GM19351 (cell line): ENCODE measurements around the gene FAM81B.

Experiments used
- ATAC-seq: cut with Tn5 transposase; IDR thresholded peaks from one replicate; pipeline ENCODE4 v1.9.1; 2021; ENCODE audit warnings: mild to moderate bottlenecking, moderate library complexity; ENCODE audit not compliant: unreplicated experiment

FAM81B gene

DNA sequence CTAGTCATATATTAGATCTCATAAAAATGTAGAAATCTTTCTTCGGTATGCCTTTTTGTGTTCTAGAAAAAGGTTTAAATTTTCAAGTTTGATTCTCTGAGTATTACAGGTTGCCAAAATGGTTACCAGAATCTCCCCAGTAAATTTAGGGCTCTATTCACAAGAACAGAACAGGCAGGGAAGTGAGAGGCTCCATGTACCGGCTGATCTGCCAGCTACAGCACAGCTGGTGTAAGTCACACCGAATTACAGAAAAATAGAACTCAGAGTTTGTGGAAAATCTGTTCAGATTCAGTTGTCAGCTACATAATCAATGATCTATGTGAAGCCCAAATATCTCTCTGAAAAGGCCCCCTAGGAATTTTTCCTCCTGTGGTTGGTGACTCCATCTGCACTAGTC, 10.5 kb downstream of the FAM81B start:
- no peak for ATAC-seq

- no peak for ATAC-seq
Observed at GRCh38 chr5:95403996-95404395, 12.8 kb downstream of the FAM81B start.

DNA sequence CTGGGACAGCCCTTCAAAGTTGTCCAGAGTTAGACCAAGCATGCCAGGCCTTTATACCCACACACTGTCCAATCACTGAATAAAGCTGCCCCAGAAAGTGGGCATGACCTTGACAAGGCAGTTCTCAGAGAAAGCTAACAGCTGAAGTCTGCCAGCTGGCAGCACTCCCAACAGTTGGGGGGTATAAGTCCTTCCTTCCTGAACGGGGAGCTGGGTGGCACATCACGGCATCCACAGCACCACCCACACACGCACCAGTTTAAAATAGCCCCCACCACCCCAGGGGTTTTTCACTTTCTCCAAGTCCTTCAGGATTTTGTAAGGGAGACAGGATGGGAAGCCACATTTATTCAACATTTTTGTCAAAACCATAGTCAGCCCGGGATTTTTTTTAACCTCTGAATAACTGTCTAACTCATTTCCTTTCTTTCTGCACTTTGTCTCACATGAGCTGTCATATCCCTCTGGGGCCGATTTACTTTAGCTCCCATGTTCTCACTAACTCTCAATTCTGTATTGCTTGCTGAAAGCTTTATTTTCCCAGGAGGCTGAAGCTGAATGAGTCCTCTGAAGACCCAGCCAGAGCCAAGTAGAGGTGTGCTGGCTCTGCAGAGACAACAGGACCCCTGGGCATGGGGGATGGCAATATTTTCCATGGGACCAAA, 15.4 kb downstream of the FAM81B start:
- no peak for ATAC-seq

DNA sequence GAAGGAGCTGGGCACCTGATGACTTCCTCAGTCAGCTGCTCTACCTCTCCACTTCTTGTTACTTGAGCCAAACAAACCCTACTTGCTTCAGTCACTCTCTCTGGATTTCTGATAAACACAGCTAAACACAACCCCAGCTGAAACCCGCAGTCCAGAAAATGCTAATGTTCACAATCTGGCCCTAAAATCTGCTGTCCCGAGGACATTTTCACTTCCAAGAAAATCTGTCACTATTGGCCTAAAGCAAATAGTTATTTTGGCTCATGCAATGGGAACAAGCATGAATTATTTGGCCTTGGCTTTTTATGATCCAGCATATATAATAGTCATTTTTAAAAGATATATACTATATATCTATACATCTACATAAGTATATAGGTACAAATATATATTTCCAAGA, 19.1 kb downstream of the FAM81B start:
- ATAC-seq: no peak

GRCh38 chr5:95411474-95411873, 20.3 kb downstream of the FAM81B start:
- ATAC-seq: no peak

- ATAC-seq: no peak
Observed at GRCh38 chr5:95414451-95414850, 23.3 kb downstream of the FAM81B start.

- ATAC-seq: no peak
Observed at GRCh38 chr5:95417971-95418370, 26.8 kb downstream of the FAM81B start.

DNA sequence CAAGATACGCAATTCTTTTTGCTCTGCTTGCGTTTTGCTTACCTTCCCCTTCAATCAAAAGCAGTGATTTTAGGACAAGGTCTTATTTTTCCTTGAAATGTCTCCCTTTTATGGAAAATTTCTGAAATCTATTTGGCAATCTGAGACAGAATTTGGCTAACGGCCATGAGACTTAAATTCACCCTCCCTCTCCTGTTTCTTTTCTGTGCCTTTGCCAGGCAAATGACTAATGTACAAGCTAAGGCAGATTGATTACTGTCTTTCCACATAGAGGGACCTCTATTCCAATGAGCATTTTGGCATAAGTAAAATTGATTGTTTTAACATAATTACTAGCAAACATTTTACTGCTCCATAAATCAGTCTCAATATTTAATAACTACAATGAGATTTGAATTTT, 31.7 kb downstream of the FAM81B start:
- no peak for ATAC-seq

- no peak for ATAC-seq
Observed at GRCh38 chr5:95424016-95424415, 32.9 kb downstream of the FAM81B start.

GRCh38 chr5:95424526-95424925, 33.4 kb downstream of the FAM81B start:
- ATAC-seq: peak; percentile 77

DNA sequence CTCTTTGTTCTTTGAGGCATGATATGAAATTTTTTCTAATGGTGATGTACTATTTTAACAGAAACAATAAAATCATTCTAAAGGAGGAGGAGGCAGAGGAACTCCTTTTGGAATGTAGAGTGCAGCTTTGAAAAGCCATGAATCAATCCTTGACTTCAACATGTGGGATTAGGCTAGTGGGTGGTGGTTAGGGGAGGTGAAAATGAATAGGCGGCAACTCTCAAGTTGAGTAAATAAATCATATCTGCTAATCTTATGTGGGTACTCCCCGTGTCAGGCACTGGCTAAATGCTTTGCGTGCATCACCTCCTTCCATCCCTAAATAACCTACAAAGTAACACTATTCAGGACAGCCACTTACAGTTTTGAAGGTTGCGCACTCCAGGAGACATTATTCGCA, 35.1 kb downstream of the FAM81B start:
- ATAC-seq: no peak

GRCh38 chr5:95432779-95433178, 41.6 kb downstream of the FAM81B start:
- ATAC-seq: no peak

DNA sequence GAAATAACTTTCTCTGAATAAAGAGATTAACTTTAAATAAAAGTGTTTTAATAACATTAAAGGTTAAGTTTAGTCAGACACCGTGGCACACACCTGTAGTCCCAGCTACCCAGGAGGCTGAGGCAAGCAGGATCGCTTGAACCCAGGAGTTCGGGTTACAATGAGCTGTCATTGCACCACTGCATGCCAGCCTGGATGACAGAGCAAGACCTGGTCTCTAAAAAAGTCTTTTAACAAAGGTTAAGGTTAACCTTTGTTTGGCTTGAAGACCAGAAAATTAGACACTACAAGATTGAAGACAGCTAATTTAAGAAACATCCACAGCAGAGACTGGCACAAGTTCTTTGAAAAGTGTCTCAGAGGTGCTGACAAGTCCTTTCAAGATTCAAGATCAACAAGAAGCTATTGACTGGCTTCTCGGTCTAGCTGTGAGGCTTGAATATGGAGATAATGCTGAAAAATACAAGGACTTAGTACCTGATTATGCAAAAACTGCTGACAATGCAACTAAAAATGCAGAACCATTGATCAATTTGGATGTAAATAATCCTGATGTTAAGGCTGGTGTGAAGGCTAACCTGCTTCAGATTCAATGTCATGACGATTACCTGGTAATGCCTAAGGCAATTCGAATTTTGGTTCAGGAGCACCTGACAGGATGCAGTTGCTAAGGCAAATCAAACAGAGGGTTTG, 48.8 kb downstream of the FAM81B start:
- no peak for ATAC-seq

DNA sequence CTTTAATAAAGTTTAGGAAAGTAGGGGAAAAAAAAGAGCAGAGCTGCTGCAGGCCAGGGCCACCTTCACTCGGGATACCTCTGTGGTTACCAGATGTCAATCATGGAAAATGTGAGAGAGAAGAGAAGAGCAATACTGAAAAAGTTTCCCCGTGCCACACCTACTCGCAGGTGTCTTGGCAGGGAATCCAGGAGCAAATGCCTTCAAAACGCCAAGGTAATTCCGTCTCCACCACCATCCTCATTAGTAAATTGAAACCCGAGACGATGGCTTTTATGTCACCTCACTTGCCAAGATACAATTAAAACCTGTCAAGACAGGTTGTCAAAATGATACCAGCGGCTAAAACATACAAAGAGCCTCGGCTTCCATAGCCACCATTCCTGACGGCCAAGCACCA, 49.7 kb downstream of the FAM81B start:
- ATAC-seq: no peak

GRCh38 chr5:95441636-95442035, 50.5 kb downstream of the FAM81B start:
- no peak for ATAC-seq

- ATAC-seq: no peak
Observed at GRCh38 chr5:95445442-95445841, 54.3 kb downstream of the FAM81B start.

DNA sequence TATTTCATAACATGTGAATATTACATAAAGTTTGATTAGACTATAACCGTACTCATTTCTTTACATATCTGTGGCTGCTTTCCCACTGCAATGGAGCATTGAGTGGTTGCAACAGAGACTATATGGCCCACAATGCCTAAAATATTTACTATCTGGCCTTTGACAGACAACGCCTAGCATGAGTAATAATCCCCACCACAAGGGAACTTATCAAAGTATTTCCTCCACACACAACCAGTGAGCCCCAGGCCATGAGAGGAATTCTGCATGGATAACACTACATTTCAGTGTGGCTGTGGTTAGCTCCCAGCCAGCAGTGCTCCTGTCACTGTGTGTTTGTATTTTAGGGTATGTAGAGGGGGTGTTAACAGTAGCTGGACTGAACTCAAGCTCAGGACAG, 54.8 kb downstream of the FAM81B start:
- ATAC-seq: no peak

DNA sequence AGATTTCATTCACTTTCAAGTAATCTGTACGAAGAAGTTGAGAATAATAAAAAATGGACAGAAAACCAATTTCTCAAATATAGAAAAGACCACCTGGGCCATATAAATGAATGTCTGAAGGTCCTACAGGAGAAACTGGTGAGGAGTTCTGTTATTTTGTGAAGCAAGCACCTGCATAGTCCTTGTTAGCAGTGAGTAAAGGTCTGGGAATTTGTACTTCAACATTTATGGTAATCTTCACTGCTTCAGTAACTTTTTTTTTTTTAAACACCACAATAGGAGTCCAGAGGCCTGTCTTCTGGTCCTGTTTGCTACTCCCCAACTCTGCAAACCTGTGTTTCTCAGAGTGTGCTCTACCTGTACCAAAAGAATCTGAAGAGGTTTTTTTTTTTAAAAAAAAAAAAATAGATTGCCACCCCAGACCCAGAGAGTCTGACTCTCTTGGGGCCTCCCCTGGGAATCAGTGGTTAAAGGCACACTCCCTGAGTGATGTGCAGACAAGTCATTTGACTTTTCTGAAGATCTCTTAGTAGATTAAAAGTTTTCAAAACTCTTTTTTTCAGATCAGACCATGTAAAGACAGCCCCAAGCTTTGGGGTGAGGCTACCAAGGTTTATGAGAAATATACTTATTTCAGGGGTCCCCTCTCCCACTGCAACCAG, 55.5 kb downstream of the FAM81B start:
- no peak for ATAC-seq

- ATAC-seq: no peak
Observed at GRCh38 chr5:95447961-95448360, 56.8 kb downstream of the FAM81B start.

GRCh38 chr5:95448789-95449188, 57.6 kb downstream of the FAM81B start:
- no peak for ATAC-seq

GRCh38 chr5:95449460-95449859, 58.3 kb downstream of the FAM81B start:
- no peak for ATAC-seq

DNA sequence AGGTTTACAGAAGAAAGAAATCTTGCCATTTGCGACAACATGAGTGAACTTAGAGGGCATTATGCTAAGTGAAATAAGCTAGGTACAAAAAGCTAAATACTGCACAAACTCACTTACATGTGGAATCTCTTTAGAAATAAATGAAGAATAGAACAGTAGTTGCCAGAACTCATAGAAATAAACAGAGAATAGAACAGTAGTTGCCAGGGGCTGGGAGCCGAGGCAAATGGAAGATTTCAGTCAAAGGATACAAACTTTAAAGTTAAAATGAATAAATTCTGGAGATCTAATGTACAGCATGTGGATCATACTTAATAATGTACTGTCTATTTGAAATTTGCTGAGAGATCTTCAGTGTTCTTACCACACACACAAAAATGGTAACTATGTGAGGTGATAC, 63.4 kb downstream of the FAM81B start:
- no peak for ATAC-seq
